NT2/D1 (cell line): Measurements from ENCODE around the gene DSTN.

Experiments
- SUZ12 ChIP-seq: IDR thresholded peaks from 2 replicates; pipeline ENCODE4 v1.6.1; 2011; ENCODE audit not compliant: insufficient read length, insufficient read depth; ENCODE audit errors: extremely low read depth
- YY1 ChIP-seq: IDR thresholded peaks from 2 replicates; pipeline ENCODE4 v1.6.1; 2011; ENCODE audit not compliant: insufficient read length, insufficient read depth

- TF ChIP-seq SUZ12 (no peak), YY1 (no peak)
Measured at GRCh38 chr20:17549131-17549530, 20.7 kb upstream of the DSTN start.
